ENCODE data around the gene SDHAF1. TPM values are rescaled to one million over a fixed set of nuclear protein-coding genes. Genes with fewer than 3 reads are reported as not detected.

SDHAF1 gene
- total RNA-seq, 1 experiment from 2014 or later: 16.9 TPM

DNA sequence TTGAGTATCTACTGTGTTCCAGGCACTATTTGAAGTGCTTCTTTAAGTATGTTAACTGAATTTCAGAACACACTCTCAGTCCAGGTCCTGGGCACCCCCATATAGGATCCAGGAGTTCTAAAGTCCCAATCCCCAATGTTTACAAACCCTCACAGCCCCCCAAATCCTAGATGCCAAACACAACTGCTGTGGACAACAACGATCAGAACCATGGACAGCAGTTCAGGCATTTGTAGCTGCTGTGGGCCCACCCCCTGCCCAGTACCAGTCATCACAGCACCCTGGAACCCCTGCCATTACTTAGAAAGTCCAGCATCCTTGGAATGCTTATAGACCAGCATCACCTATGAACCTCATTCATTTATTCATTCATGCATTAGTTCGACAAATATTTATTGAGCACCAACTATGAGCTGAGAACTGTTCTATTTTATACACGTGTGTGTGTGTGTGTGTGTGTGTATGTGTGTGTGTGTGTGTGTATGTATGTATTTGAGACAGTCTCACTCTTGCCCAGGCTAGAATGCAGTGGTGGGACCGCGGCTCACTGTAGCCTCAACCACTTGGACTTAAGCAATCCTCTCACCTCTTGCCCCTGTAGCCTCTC is 19.3 kb upstream of the SDHAF1 start:
- H3K4me3 ChIP-seq: no peak overlapping the region
- H3K27ac ChIP-seq: no peak overlapping the region
- H2AFZ ChIP-seq: no peak overlapping the region
- no peaks in the 10 kb centered on the region for H3K4me1 ChIP-seq (replicated peaks; ENCODE audit: insufficient read depth)
- H3K27me3 ChIP-seq (ENCODE audit: insufficient read depth, low read depth): peaks cover 87% of the 10 kb centered on the region
- H3K4me2 ChIP-seq: no peak overlapping the region
- no peaks in the 10 kb centered on the region for H3K9me2 ChIP-seq (ENCODE audit: insufficient read depth)
- DNase-seq: no peak
- ChIA-PET POLR2A (ENCODE audit: unreplicated experiment) (no interaction called here), CTCF (no interaction called here)
- H3K9me3 ChIP-seq (ENCODE audit: insufficient read depth, low read depth): no peaks in the 10 kb centered on the region
- no TSS peak for BruUV-seq (replicated peaks)
- no peaks in the 10 kb centered on the region for H3F3A ChIP-seq (ENCODE audit: insufficient read depth, low read depth)
- TF ChIP-seq, protein P1, sequence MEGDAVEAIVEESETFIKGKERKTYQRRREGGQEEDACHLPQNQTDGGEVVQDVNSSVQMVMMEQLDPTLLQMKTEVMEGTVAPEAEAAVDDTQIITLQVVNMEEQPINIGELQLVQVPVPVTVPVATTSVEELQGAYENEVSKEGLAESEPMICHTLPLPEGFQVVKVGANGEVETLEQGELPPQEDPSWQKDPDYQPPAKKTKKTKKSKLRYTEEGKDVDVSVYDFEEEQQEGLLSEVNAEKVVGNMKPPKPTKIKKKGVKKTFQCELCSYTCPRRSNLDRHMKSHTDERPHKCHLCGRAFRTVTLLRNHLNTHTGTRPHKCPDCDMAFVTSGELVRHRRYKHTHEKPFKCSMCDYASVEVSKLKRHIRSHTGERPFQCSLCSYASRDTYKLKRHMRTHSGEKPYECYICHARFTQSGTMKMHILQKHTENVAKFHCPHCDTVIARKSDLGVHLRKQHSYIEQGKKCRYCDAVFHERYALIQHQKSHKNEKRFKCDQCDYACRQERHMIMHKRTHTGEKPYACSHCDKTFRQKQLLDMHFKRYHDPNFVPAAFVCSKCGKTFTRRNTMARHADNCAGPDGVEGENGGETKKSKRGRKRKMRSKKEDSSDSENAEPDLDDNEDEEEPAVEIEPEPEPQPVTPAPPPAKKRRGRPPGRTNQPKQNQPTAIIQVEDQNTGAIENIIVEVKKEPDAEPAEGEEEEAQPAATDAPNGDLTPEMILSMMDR (conservative IDR thresholded peaks at IDR 0.05): no peak
- TF ChIP-seq EZH2 (IDR thresholded peaks at IDR 0.05; ENCODE audit: low read depth): no peak
- no peaks in the 10 kb centered on the region for H4K20me1 ChIP-seq (ENCODE audit: insufficient read depth)
- no peaks in the 10 kb centered on the region for H3K36me3 ChIP-seq (ENCODE audit: low read depth)
- intact Hi-C loops (cut with micrococcal nuclease; ENCODE audit: unreplicated experiment): no loop called here
- no peaks in the 10 kb centered on the region for H3K79me2 ChIP-seq (ENCODE audit: low read depth)

DNA sequence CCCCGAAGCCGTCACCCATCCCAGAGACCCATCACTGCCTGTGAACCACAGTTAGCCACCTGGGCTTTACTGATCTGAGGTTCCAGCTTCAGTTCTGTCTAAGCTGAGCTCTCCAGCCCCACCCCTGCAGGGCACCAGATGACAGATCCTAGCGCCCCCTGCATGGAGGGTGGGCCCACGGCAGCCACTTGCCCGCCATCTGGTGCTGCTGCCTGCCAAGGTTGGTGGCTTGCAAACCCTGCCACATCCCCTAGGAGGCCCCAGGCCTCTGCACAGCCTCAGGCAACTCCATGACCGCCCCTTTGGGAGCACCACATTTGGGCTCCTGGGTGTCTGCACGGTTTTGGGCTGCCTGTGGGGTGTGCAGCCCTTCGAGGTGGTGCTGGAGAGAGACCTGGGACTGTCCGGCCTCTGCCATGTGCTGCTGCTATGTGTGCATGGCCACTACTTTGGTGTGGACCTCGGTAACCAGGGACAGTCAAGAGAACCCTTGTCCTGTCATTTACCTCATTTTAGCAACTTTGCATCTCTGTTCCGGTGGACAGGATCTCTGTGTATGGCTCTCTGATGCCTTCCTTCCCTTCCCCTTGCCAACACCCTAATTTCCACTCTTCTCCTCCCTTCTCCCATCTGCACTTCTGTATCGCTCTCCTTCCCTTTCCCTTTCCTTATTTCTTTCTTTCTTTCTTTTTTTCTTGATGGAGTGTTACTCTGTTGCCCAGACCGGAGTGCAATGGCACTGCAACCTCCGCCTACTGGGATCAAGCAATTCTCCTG is 17.4 kb upstream of the SDHAF1 start:
- POLR2A ChIA-PET (ENCODE audit: unreplicated experiment): no interaction called here
- H3K36me3 ChIP-seq (ENCODE audit: low read depth): no peaks in the 10 kb centered on the region
- H3F3A ChIP-seq (ENCODE audit: insufficient read depth, low read depth): no peaks in the 10 kb centered on the region
- H4K20me1 ChIP-seq (ENCODE audit: insufficient read depth): no peaks in the 10 kb centered on the region
- H3K79me2 ChIP-seq (ENCODE audit: low read depth): no peaks in the 10 kb centered on the region
- H3K9me2 ChIP-seq (ENCODE audit: insufficient read depth): no peaks in the 10 kb centered on the region
- H3K4me1 ChIP-seq (replicated peaks; ENCODE audit: insufficient read depth): no peaks in the 10 kb centered on the region
- CTCF ChIA-PET: interaction anchor here (0.6 kb wide), 1 partner anchor 387 kb away, joined by 9 read pairs; no protein-coding TSS in a partner anchor
- no peak overlapping the region for H3K4me2 ChIP-seq
- no peak for TF ChIP-seq EZH2 (IDR thresholded peaks at IDR 0.05; ENCODE audit: low read depth)
- TF ChIP-seq, protein P1 (conservative IDR thresholded peaks at IDR 0.05): no peak; the same call in 1 of the 2 replicates
- no peak overlapping the region for H3K4me3 ChIP-seq
- BruUV-seq (replicated peaks): no TSS peak
- peaks cover 87% of the 10 kb centered on the region for H3K27me3 ChIP-seq (ENCODE audit: insufficient read depth, low read depth)
- H3K9me3 ChIP-seq (ENCODE audit: insufficient read depth, low read depth): no peaks in the 10 kb centered on the region
- DNase-seq: no peak
- intact Hi-C loops (cut with micrococcal nuclease; ENCODE audit: unreplicated experiment): no loop called here
- H2AFZ ChIP-seq: no peak overlapping the region
- H3K27ac ChIP-seq: no peak overlapping the region

DNA sequence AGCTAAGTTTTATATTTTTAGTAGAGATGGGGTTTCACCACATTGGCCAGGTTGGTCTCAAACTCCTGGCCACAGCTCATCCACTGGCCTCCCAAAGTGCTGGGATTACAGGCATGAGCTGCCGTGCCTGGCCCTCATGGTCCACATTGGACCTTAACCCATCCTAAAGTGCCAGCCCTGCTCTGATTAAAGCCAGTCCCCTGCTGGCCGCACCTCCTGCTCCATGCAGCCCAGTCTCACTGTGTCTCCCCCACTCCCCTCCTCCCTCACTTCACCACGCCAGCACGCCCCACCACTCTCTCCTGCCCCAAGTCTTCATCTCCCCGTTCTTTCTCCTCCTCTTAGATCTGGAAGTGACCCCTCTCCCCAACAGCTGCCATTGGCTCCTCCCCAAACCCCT is 16.7 kb upstream of the SDHAF1 start:
- DNase-seq: no peak

More for the DNA sequence above, 16.7 kb upstream of the SDHAF1 start:
- intact Hi-C loops (cut with micrococcal nuclease; ENCODE audit: unreplicated experiment): no loop called here
- Histone ChIP-seq H3K4me1 (replicated peaks; ENCODE audit: insufficient read depth) (no peaks in the 10 kb centered on the region), H3K36me3 (ENCODE audit: low read depth) (no peaks in the 10 kb centered on the region), H3K4me2 (no peak overlapping the region), H4K20me1 (ENCODE audit: insufficient read depth) (no peaks in the 10 kb centered on the region), H3K27ac (no peak overlapping the region), H3K9me2 (ENCODE audit: insufficient read depth) (no peaks in the 10 kb centered on the region), H3K79me2 (ENCODE audit: low read depth) (no peaks in the 10 kb centered on the region), H3K27me3 (ENCODE audit: insufficient read depth, low read depth) (peaks cover 89% of the 10 kb centered on the region), H3F3A (ENCODE audit: insufficient read depth, low read depth) (no peaks in the 10 kb centered on the region), H2AFZ (no peak overlapping the region), H3K9me3 (ENCODE audit: insufficient read depth, low read depth) (no peaks in the 10 kb centered on the region), H3K4me3 (no peak overlapping the region)
- ChIA-PET CTCF (interaction anchor here (0.6 kb wide), 1 partner anchor 387 kb away, joined by 9 read pairs; no protein-coding TSS in a partner anchor), POLR2A (ENCODE audit: unreplicated experiment) (no interaction called here)
- no TSS peak for BruUV-seq (replicated peaks)
- TF ChIP-seq EZH2 (IDR thresholded peaks at IDR 0.05; ENCODE audit: low read depth): no peak
- TF ChIP-seq, protein P1 (conservative IDR thresholded peaks at IDR 0.05): no peak
